ENCODE results near the gene SNRPD1. TPM values are rescaled to one million over a fixed set of nuclear protein-coding genes. Genes with fewer than 3 reads are reported as not detected.

Gene SNRPD1
- total and polyA plus RNA-seq, 9 of the 15 experiments (the other 6 are each of a cell fraction or from before 2014, with no cell fraction given): 186 to 1,063 (median 313) TPM

DNA sequence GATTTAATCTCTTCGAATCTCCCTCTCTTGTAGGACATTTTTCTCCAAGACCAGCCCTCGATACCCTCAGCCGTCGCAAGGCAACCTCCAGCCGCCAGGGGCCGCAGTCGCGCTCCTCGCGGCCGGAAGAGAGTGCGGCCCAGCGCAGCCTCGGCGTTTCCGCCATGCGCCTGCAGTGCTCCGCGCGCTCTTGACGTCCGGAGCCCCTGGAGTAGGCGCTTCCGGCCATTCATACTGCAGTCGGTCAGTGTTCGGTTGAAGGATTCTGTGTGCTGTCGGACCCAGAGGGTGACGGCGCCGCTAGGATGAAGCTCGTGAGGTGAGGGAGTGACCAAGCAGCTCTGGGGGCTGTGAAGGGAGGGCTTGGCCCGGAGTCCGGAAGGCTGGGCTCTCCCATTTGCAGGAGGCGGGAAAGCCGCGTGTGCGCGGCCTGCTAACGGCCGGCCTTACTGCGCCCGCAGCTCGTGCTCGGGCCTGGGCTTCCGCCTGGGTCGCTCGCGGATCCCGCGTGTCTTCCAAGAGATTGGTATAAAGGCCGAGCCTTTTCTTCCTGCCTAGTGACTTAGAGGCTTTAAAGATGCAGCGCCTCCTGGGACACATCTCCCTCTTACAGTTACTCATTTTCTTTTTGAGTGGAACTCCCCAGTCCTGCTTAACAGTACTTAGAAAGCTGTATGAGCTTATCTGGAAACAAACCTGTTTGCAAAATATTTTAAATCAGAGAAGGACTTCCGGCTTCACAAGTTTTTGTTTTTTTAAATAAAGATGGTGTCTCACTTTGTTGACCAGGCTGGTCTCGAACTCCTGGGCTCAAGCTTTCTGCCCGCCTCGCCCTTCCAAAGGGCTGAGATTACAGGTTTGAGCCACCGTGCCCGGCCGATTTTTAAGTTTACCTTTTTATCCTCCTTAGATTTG lies at the start of gene SNRPD1 (continued):
- TF ChIP-seq, protein P1, sequence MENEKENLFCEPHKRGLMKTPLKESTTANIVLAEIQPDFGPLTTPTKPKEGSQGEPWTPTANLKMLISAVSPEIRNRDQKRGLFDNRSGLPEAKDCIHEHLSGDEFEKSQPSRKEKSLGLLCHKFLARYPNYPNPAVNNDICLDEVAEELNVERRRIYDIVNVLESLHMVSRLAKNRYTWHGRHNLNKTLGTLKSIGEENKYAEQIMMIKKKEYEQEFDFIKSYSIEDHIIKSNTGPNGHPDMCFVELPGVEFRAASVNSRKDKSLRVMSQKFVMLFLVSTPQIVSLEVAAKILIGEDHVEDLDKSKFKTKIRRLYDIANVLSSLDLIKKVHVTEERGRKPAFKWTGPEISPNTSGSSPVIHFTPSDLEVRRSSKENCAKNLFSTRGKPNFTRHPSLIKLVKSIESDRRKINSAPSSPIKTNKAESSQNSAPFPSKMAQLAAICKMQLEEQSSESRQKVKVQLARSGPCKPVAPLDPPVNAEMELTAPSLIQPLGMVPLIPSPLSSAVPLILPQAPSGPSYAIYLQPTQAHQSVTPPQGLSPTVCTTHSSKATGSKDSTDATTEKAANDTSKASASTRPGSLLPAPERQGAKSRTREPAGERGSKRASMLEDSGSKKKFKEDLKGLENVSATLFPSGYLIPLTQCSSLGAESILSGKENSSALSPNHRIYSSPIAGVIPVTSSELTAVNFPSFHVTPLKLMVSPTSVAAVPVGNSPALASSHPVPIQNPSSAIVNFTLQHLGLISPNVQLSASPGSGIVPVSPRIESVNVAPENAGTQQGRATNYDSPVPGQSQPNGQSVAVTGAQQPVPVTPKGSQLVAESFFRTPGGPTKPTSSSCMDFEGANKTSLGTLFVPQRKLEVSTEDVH (IDR thresholded peaks at IDR 0.05; ENCODE audit: low read depth, partially characterized antibody): peak; percentile 93
- TF ChIP-seq NCOA6 (IDR thresholded peaks at IDR 0.05) (no peak), CHD1 (IDR thresholded peaks at IDR 0.05; ENCODE audit: low read length) (peak; percentile 36), ZNF146 (CRISPR knock-in tag; IDR thresholded peaks at IDR 0.05; ENCODE audit: unreplicated experiment) (no peak), CAMTA2 (CRISPR knock-in tag; conservative IDR thresholded peaks at IDR 0.05) (no peak), BHLHE40 (IDR thresholded peaks at IDR 0.05; ENCODE audit: low read length) (peak; percentile 40), NRF1 (conservative IDR thresholded peaks at IDR 0.05 in 1 of 2, IDR thresholded peaks at IDR 0.05 in 1 of 2) (peak; percentile 85 to 88), MEF2D (tag; conservative IDR thresholded peaks at IDR 0.05; ENCODE audit: low read depth) (0 out of 2 replicates have a peak, but pooled peaks have one; percentile 29), KDM4B (IDR thresholded peaks at IDR 0.05; ENCODE audit: borderline replicate concordance in 2 of 2, low read depth in 1 of 2) (peak in 1 of 2 experiments; percentile 83; a peak in 2 of 4 replicates), SIN3A (IDR thresholded peaks at IDR 0.05; ENCODE audit: borderline replicate concordance in 2 of 2, control insufficient read depth in 1 of 2, low read depth in 2 of 2, low read length in 2 of 2) (peak in 1 of 2 experiments; percentile 73; a peak in 1 of 4 replicates), ZNF282 (CRISPR knock-in tag; IDR thresholded peaks at IDR 0.05) (no peak; the same call in 1 of the 2 replicates), ESRRB (CRISPR knock-in tag; IDR thresholded peaks at IDR 0.05; ENCODE audit: borderline replicate concordance) (no peak), BRF1 (IDR thresholded peaks at IDR 0.05; ENCODE audit: borderline replicate concordance, extremely low read depth, insufficient read length) (no peak), BCL6 (CRISPR knock-in tag; IDR thresholded peaks at IDR 0.05) (no peak), MCM5 (IDR thresholded peaks at IDR 0.05; ENCODE audit: low read depth) (no peak)
- TF ChIP-seq, protein P2, sequence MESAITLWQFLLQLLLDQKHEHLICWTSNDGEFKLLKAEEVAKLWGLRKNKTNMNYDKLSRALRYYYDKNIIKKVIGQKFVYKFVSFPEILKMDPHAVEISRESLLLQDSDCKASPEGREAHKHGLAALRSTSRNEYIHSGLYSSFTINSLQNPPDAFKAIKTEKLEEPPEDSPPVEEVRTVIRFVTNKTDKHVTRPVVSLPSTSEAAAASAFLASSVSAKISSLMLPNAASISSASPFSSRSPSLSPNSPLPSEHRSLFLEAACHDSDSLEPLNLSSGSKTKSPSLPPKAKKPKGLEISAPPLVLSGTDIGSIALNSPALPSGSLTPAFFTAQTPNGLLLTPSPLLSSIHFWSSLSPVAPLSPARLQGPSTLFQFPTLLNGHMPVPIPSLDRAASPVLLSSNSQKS (CRISPR knock-in tag; IDR thresholded peaks at IDR 0.05): no peak
- TF ChIP-seq, protein P3, sequence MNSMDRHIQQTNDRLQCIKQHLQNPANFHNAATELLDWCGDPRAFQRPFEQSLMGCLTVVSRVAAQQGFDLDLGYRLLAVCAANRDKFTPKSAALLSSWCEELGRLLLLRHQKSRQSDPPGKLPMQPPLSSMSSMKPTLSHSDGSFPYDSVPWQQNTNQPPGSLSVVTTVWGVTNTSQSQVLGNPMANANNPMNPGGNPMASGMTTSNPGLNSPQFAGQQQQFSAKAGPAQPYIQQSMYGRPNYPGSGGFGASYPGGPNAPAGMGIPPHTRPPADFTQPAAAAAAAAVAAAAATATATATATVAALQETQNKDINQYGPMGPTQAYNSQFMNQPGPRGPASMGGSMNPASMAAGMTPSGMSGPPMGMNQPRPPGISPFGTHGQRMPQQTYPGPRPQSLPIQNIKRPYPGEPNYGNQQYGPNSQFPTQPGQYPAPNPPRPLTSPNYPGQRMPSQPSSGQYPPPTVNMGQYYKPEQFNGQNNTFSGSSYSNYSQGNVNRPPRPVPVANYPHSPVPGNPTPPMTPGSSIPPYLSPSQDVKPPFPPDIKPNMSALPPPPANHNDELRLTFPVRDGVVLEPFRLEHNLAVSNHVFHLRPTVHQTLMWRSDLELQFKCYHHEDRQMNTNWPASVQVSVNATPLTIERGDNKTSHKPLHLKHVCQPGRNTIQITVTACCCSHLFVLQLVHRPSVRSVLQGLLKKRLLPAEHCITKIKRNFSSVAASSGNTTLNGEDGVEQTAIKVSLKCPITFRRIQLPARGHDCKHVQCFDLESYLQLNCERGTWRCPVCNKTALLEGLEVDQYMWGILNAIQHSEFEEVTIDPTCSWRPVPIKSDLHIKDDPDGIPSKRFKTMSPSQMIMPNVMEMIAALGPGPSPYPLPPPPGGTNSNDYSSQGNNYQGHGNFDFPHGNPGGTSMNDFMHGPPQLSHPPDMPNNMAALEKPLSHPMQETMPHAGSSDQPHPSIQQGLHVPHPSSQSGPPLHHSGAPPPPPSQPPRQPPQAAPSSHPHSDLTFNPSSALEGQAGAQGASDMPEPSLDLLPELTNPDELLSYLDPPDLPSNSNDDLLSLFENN (IDR thresholded peaks at IDR 0.05; ENCODE audit: low read depth in 2 of 2, low read length in 2 of 2): no peak
- TF ChIP-seq, protein P4, sequence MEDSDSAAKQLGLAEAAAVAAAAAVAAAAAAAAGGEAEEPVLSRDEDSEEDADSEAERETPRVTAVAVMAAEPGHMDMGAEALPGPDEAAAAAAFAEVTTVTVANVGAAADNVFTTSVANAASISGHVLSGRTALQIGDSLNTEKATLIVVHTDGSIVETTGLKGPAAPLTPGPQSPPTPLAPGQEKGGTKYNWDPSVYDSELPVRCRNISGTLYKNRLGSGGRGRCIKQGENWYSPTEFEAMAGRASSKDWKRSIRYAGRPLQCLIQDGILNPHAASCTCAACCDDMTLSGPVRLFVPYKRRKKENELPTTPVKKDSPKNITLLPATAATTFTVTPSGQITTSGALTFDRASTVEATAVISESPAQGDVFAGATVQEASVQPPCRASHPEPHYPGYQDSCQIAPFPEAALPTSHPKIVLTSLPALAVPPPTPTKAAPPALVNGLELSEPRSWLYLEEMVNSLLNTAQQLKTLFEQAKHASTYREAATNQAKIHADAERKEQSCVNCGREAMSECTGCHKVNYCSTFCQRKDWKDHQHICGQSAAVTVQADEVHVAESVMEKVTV (CRISPR knock-in tag; IDR thresholded peaks at IDR 0.05): no peak

Measured in K562 (cell line).